Suprapubic skin (tissue), 4 donors: ENCODE data around the gene IVL.

ENCODE experiments used
- CTCF ChIP-seq, 2 donors: fragments of 200-600 bp in 1 of 2; fragments of 450-650 bp in 1 of 2; sonication (generic) in 1 of 2; IDR thresholded peaks; one replicate each; pipeline ENCODE4 v1.5.1; 2016 to 2019; ENCODE audit warnings: antibody characterized with exemption in 2 of 2, mild to moderate bottlenecking in 1 of 2, moderate library complexity in 1 of 2
- EP300 ChIP-seq: sonication (generic); formaldehyde crosslinking; IDR thresholded peaks from one replicate; pipeline ENCODE4 v1.6.1; 2017; ENCODE audit warnings: antibody characterized with exemption
- POLR2A ChIP-seq, 2 donors: fragments of 450-650 bp; IDR thresholded peaks; one replicate each; pipeline ENCODE4 v1.6.1; 2017; ENCODE audit warnings: antibody characterized with exemption in 2 of 2, mild to moderate bottlenecking in 2 of 2, moderate library complexity in 2 of 2
- POLR2AphosphoS5 ChIP-seq, 3 donors: sonication (generic); formaldehyde crosslinking; IDR thresholded peaks; one replicate each; pipeline ENCODE4 v1.6.1; 2017; ENCODE audit warnings: antibody characterized with exemption in 3 of 3

GRCh38 chr1:152861374-152861773, 47.0 kb upstream of the IVL start:
- TF ChIP-seq EP300 = no peak
- no peak for TF ChIP-seq POLR2A (IDR thresholded peaks at IDR 0.05)
- TF ChIP-seq CTCF (IDR thresholded peaks at IDR 0.05) = no peak
- TF ChIP-seq POLR2AphosphoS5 (IDR thresholded peaks at IDR 0.05) = no peak
